ENCODE results near the gene IL1RL2. TPM values are rescaled to one million over a fixed set of nuclear protein-coding genes. Genes with fewer than 3 reads are reported as not detected.

Gene IL1RL2
- total RNA-seq, 1 experiment from 2014 or later, result not detected

- no peak for TF ChIP-seq ARID4B (CRISPR knock-in tag; IDR thresholded peaks at IDR 0.05; ENCODE audit: borderline replicate concordance)
- no peak for TF ChIP-seq NR3C1 (CRISPR knock-in tag; conservative IDR thresholded peaks at IDR 0.05; ENCODE audit: low read depth)
Observed at GRCh38 chr2:102200539-102200938, 13.7 kb downstream of the IL1RL2 start (continued).

- Mint-ChIP-seq H3K4me3 (no peak overlapping the region), H3K27me3 (ENCODE audit: low read depth) (no peaks in the 10 kb centered on the region; the same call in 1 of the 2 replicates), H3K4me1 (peaks cover 7% of the 10 kb centered on the region), H3K27ac (no peak overlapping the region), H3K9me3 (peaks cover 9% of the 10 kb centered on the region; the same call in 1 of the 2 replicates), H3K36me3 (no peaks in the 10 kb centered on the region)
- no peak for DNase-seq (ENCODE audit: low spot score)
- TF ChIP-seq STAT6 (CRISPR knock-in tag; conservative IDR thresholded peaks at IDR 0.05; ENCODE audit: low read depth) (no peak), JAZF1 (CRISPR knock-in tag; IDR thresholded peaks at IDR 0.05) (no peak), NFE2L1 (CRISPR knock-in tag; IDR thresholded peaks at IDR 0.05) (no peak), FOXP1 (CRISPR knock-in tag; IDR thresholded peaks at IDR 0.05; ENCODE audit: borderline replicate concordance) (no peak), CREM (CRISPR knock-in tag; IDR thresholded peaks at IDR 0.05) (no peak), MYBL2 (CRISPR knock-in tag; IDR thresholded peaks at IDR 0.05) (no peak), ZNF138 (CRISPR knock-in tag; conservative IDR thresholded peaks at IDR 0.05) (no peak), ZBTB43 (CRISPR knock-in tag; IDR thresholded peaks at IDR 0.05) (no peak), ERG (CRISPR knock-in tag; IDR thresholded peaks at IDR 0.05) (no peak), HMGXB4 (CRISPR knock-in tag; IDR thresholded peaks at IDR 0.05) (no peak), IRF1 (CRISPR knock-in tag; IDR thresholded peaks at IDR 0.05) (no peak), TEAD4 (CRISPR knock-in tag; IDR thresholded peaks at IDR 0.05) (no peak), CTCF (IDR thresholded peaks at IDR 0.05) (no peak), USF1 (CRISPR knock-in tag; IDR thresholded peaks at IDR 0.05) (no peak), CDX4 (CRISPR knock-in tag; IDR thresholded peaks at IDR 0.05; ENCODE audit: borderline replicate concordance) (no peak), NFATC4 (CRISPR knock-in tag; IDR thresholded peaks at IDR 0.05) (no peak)
- CTCF ChIA-PET, result no interaction called here
- ATAC-seq, result no peak
- POLR2A ChIA-PET, result no interaction called here
Observed at GRCh38 chr2:102204638-102205037, 17.8 kb downstream of the IL1RL2 start.
